HCT116 (cell line): ENCODE results near the gene CTCF.

Source experiments
- CEBPB ChIP-seq: IDR thresholded peaks from 2 replicates; pipeline ENCODE4 v1.6.1; 2012; ENCODE audit warnings: low read depth
- EZH2 ChIP-seq: fragments of 200-600 bp; sonication (generic); IDR thresholded peaks from 2 replicates; pipeline ENCODE4 v1.6.1; 2017; ENCODE audit warnings: antibody characterized with exemption, mixed run types
- EZH2phosphoT487 ChIP-seq: fragments of 200-600 bp; IDR thresholded peaks from 2 replicates; pipeline ENCODE4 v1.6.1; 2018; ENCODE audit warnings: antibody characterized with exemption, borderline replicate concordance
- FOSL1 ChIP-seq: IDR thresholded peaks from 2 replicates; pipeline ENCODE4 v1.6.1; 2012; ENCODE audit warnings: low read depth
- POLR2A ChIP-seq: IDR thresholded peaks from 2 replicates; pipeline ENCODE4 v1.7.0; 2011; ENCODE audit warnings: borderline replicate concordance; ENCODE audit not compliant: insufficient read depth, insufficient read length; ENCODE audit errors: extremely low read depth
- POLR2AphosphoS5 ChIP-seq: IDR thresholded peaks from 2 replicates; pipeline ENCODE4 v1.6.1; 2011; ENCODE audit warnings: mild to moderate bottlenecking, low read depth, low read length, moderate library complexity
- RAD21 ChIP-seq: IDR thresholded peaks from 2 replicates; pipeline ENCODE4 v1.6.1; 2012; ENCODE audit warnings: low read depth, mild to moderate bottlenecking
- SP1 ChIP-seq: IDR thresholded peaks from 2 replicates; pipeline ENCODE4 v1.6.1; 2012; ENCODE audit warnings: low read depth
- YY1 ChIP-seq: IDR thresholded peaks from 2 replicates; pipeline ENCODE4 v1.6.1; 2011; ENCODE audit warnings: low read length, low read depth, moderate library complexity, mild to moderate bottlenecking; ENCODE audit not compliant: insufficient replicate concordance; ENCODE audit errors: extremely low read depth
- ZNF274 ChIP-seq: fragments of 200-500 bp; sonication (Bioruptor generic); IDR thresholded peaks from 2 replicates; pipeline ENCODE4 v1.6.1; 2014; ENCODE audit warnings: mild to moderate bottlenecking, low read depth, low read length, inconsistent platforms
- TF ChIP-seq, protein P1 (sequence below), 3 experiments: fragments of 200-600 bp in 1 of 3; sonication (generic) in 1 of 3; IDR thresholded peaks in 2 of 3; conservative IDR thresholded peaks in 1 of 3; 2 replicates each; pipeline ENCODE4 v1.5.1; 2012 to 2017; ENCODE audit warnings: low read depth in 2 of 3, low read length in 2 of 3, antibody characterized with exemption in 1 of 3, borderline replicate concordance in 1 of 3, control low read depth in 1 of 3, mild to moderate bottlenecking in 1 of 3, mixed read lengths in 1 of 3, mixed run types in 1 of 3, moderate library complexity in 1 of 3; ENCODE audit not compliant: insufficient read depth in 1 of 3
- TF ChIP-seq, protein P2 (sequence below): IDR thresholded peaks from 2 replicates; pipeline ENCODE4 v1.6.1; 2012; ENCODE audit warnings: low read depth
- TF ChIP-seq, protein P3 (sequence below): IDR thresholded peaks from 2 replicates; pipeline ENCODE4 v1.6.1; 2012

DNA sequence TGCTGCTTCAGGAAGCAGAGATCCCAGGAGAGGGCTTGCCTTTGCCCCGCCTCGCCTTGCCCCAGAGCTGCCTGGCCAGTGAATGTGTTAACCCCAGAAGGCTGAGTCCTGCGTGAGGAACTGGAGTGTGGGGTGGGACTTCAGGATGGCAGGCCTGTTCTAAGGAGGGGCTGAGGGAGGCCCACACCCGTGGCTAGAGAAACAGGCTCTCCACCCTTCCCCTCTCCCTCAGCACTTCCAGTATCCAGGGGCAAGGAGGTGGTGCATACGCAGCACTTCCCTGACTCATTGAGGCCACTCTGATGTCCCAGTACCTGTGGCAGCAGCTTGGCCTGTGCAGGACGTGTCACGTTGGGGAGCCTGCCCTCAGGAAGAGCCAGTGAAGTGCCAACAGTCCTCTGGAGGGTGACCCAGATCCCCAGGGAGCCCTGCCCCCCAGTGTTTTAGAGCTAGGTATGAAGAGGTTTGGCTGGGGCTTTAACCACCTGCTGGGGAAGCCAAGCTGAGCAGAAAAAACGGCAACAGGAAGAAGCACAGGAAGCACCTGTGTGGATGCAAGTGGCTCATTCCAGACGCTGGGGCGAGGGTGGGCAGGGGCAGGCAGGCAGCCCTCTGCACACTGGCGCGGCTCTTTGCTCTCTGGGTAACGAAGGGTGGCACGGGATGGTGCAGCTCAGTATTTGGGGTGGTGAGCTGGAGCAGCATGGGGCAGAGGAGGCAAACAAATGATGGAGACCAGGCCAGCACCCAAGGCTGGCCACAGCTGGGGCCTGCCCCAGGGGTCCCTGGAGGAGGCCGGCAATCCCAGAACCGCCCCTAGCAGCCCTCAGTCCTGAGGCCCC, 14.7 kb upstream of the CTCF start:
- no peak for TF ChIP-seq POLR2A
- TF ChIP-seq, protein P1, sequence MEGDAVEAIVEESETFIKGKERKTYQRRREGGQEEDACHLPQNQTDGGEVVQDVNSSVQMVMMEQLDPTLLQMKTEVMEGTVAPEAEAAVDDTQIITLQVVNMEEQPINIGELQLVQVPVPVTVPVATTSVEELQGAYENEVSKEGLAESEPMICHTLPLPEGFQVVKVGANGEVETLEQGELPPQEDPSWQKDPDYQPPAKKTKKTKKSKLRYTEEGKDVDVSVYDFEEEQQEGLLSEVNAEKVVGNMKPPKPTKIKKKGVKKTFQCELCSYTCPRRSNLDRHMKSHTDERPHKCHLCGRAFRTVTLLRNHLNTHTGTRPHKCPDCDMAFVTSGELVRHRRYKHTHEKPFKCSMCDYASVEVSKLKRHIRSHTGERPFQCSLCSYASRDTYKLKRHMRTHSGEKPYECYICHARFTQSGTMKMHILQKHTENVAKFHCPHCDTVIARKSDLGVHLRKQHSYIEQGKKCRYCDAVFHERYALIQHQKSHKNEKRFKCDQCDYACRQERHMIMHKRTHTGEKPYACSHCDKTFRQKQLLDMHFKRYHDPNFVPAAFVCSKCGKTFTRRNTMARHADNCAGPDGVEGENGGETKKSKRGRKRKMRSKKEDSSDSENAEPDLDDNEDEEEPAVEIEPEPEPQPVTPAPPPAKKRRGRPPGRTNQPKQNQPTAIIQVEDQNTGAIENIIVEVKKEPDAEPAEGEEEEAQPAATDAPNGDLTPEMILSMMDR (IDR thresholded peaks at IDR 0.05 in 2 of 3, conservative IDR thresholded peaks at IDR 0.05 in 1 of 3; ENCODE audit: borderline replicate concordance in 1 of 3, insufficient read depth in 1 of 3, low read depth in 2 of 3, low read length in 2 of 3) = no peak
- TF ChIP-seq, protein P2, sequence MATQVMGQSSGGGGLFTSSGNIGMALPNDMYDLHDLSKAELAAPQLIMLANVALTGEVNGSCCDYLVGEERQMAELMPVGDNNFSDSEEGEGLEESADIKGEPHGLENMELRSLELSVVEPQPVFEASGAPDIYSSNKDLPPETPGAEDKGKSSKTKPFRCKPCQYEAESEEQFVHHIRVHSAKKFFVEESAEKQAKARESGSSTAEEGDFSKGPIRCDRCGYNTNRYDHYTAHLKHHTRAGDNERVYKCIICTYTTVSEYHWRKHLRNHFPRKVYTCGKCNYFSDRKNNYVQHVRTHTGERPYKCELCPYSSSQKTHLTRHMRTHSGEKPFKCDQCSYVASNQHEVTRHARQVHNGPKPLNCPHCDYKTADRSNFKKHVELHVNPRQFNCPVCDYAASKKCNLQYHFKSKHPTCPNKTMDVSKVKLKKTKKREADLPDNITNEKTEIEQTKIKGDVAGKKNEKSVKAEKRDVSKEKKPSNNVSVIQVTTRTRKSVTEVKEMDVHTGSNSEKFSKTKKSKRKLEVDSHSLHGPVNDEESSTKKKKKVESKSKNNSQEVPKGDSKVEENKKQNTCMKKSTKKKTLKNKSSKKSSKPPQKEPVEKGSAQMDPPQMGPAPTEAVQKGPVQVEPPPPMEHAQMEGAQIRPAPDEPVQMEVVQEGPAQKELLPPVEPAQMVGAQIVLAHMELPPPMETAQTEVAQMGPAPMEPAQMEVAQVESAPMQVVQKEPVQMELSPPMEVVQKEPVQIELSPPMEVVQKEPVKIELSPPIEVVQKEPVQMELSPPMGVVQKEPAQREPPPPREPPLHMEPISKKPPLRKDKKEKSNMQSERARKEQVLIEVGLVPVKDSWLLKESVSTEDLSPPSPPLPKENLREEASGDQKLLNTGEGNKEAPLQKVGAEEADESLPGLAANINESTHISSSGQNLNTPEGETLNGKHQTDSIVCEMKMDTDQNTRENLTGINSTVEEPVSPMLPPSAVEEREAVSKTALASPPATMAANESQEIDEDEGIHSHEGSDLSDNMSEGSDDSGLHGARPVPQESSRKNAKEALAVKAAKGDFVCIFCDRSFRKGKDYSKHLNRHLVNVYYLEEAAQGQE = no peak
- TF ChIP-seq YY1 = no peak
- no peak for TF ChIP-seq POLR2AphosphoS5
- TF ChIP-seq ZNF274 = no peak
- no peak for TF ChIP-seq EZH2
- TF ChIP-seq RAD21 = no peak
- TF ChIP-seq SP1 = no peak
- TF ChIP-seq, protein P3, sequence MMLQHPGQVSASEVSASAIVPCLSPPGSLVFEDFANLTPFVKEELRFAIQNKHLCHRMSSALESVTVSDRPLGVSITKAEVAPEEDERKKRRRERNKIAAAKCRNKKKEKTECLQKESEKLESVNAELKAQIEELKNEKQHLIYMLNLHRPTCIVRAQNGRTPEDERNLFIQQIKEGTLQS = no peak
- TF ChIP-seq EZH2phosphoT487 = no peak
- TF ChIP-seq CEBPB = no peak
- TF ChIP-seq FOSL1 = no peak
